Measurements from ENCODE around the gene LSM5.
"Not testable (repeated sequence)": the region's sequence is repeated elsewhere in the genome, so short reads cannot be mapped to it uniquely, and the experiment has no call there.

LSM5 gene

DNA sequence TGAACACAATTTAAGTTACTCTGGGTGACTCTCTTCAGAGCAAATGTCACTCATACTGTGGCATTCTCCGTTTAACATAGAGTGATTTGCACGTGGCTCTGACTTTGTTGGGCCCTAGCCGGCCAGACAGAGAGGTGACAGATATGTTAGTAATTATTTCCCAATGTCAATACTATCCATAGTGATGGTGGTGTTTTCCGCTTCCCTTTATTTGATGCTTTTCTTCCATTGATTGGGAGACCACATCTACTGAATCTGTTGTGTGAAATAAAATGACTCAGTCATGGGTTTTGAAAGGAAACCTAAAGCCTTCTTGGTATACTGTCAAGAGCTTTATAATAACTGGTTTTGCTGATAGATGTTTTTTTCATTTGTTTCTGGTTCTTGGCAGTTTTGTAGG, 12.5 kb upstream of the LSM5 start:
- DNase-seq = no peak

GRCh38 chr7:32501522-32501921, 11.3 kb upstream of the LSM5 start:
- no peak for DNase-seq

GRCh38 chr7:32500922-32501341, 10.8 kb upstream of the LSM5 start:
- DNase-seq = no peak

DNA sequence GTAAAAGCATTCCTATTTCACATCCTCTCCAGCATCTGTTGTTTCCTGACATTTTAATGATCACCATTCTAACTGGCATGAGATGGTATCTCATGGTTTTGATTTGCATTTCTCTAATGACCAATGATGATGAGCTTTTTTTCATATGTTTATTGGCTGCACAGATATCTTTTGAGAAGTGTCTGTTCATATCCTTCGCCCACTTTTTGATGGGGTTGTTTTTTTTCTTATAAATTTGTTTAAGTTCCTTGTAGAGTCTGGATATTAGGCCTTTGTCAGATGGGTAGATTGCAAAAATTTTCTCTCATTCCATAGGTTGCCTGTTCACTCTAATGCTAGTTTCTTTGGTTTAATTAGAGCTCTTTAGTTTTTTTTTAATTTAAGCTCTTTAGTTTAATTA, 10.0 kb upstream of the LSM5 start:
- not testable (repeated sequence) for DNase-seq

- not testable (repeated sequence) for DNase-seq
Measured at GRCh38 chr7:32499755-32500154, 9.6 kb upstream of the LSM5 start.

GRCh38 chr7:32496052-32496813, 6.1 kb upstream of the LSM5 start:
- no peak for DNase-seq

- peak; percentile 55 for DNase-seq
Measured at GRCh38 chr7:32495298-32496051, 5.3 kb upstream of the LSM5 start, which contains the start of gene AVL9. Gene AVL9, plus strand, starts transcription at chr7:32495489. Its CDS starts 221 bp downstream, at chr7:32495710.

- no peak for DNase-seq
Measured at GRCh38 chr7:32494946-32495297, 4.7 kb upstream of the LSM5 start.

GRCh38 chr7:32489788-32490126, 423 bp downstream of the LSM5 start:
- no peak for DNase-seq

DNA sequence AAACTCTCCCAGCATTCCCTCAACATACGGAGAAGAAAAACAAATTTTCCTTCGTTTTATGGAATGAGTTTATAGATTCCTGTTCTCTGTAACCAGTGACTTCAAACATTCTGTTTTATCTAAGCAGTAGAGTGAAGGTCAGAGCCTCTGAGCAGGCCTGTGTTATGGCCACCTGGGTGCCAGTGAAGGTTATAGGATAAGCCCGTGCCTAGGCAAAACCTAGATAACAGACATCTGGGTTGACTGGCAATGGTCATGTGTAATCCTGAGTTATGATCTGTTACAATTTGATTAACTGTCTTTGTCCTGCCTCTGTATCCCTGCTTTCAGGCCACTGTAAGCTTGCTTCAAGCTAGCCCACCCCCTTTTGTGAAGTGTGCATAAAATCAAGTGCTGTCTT, 8.3 kb downstream of the LSM5 start:
- DNase-seq = no peak

DNA sequence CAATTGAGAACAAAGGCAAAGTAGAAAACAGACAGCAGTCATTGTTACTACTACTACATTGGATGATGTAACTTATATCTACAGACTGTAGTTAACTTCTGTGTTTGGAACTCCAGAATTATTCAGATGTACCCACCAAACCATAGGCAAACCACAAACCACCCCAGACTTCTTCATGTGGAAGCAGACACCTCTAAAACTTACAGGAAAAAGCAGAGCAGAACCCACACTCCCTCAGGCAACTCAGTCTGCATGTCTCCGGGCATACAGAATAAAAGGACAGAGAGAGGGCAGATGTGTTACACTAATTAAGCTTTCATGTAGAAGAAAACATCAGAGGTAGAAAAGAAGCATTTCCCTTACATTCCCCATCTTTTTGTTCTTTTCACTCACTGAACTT, 9.0 kb downstream of the LSM5 start:
- no peak for DNase-seq

DNA sequence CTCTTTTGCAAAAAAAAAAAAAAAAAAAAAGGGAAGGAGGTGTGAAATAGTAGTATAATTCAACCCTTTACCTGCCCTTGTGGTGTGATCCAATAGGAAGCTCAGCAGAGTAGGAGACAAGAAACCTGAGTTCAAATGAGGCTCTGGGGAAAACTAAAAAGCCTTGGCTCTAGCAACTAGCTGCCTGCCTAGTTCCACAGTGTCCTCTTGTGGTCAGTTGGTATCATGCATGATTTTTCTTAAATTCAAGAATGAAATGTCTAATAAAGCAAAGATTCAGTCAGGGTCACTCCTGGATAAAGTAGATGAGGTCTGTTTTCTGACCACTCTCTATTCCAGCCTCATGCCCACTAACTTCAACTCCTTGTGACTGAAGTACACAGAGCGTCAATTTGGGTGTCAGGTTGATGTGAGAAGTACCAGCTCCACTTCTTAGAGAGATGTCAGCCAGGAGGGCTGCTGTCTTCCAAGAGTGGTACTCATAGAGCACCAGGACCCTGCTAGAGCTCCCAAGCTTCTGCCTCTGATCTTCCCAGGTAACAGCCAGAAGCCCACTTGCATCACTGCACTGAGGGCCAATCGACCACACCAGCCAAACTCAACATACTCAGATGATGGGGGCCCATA, 10.5 kb downstream of the LSM5 start:
- DNase-seq = no peak

GRCh38 chr7:32477649-32477980, 12.6 kb downstream of the LSM5 start:
- no peak for DNase-seq

GRCh38 chr7:32476816-32477648, 13.1 kb downstream of the LSM5 start:
- no peak for DNase-seq

DNA sequence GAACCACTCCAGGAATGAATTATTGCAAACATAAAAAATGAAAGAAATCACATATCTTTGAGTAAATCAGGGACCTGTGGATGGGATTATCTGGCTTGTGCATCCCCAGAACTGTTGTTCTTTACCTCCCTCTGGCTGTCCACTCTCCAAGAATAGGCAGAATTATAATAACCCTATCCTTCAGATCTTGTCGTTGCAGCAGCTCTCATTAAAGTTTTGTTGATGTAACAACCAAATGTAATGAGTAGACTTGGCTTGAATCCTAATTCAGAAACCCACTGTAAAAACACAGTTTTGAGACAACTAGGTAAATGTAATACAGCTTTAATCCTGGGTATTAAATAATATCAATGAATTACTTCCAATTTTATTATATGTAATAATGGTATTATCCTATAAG, 16.2 kb downstream of the LSM5 start:
- no peak for DNase-seq

GRCh38 chr7:32472015-32472414, 18.2 kb downstream of the LSM5 start:
- DNase-seq = no peak

DNA sequence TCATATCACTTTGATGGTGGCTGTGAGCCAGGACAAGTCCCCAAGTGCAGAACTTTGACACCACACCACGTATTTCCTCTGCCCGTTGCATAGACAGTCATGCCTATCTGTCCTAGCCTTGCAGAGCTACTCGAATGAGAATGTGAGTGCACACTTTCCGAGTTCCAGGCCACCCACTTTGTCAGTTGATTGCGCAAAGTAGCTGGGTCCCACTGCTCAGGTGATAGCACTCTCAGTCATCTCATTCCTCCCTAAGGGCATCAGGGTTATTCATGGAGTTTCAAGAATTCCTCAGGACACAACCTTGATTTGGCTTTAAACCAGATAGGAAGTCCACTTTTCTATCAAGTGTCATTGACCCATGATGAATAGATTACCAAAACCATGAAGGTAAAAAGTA, 19.3 kb downstream of the LSM5 start:
- no peak for DNase-seq

DNA sequence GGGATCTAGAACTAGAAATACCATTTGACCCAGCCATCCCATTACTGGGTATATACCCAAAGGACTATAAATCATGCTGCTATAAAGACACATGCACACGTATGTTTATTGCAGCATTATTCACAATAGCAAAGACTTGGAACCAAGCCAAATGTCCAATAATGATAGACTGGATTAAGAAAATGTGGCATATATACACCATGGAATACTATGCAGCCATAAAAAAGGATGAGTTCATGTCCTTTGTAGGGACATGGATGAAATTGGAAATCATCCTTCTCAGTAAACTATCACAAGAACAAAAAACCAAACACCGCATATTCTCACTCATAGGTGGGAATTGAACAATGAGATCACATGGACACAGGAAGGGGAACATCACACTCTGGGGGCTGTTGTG, 20.2 kb downstream of the LSM5 start:
- DNase-seq = not testable (repeated sequence)

- not testable (repeated sequence) for DNase-seq
Measured at GRCh38 chr7:32464641-32465416, 25.4 kb downstream of the LSM5 start.

GRCh38 chr7:32462977-32463376, 27.2 kb downstream of the LSM5 start:
- no peak for DNase-seq

GRCh38 chr7:32462451-32462850, 27.7 kb downstream of the LSM5 start:
- DNase-seq = no peak

- DNase-seq = no peak
Measured at GRCh38 chr7:32461484-32461883, 28.7 kb downstream of the LSM5 start.

DNA sequence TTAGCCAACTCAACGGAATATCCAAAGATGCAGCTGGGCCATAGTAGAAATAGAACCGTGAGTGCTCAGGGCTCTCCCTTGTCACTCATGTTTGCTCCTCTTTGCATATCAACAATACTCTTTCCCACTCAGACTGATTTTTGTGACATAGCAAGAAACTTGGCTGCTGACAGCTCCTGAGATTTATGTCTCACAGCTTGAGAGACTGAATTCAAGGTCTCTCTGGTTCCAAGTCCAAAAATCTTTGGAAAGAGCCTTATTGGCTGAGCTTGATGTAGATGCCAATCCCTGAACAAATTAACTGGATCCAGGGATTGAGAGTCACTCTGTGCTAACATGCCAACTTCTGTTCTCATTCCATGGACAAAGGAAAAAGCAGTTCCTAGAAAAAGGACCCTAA, 30.4 kb downstream of the LSM5 start:
- no peak for DNase-seq
